Tibial artery (tissue), 4 donors: ENCODE data around the gene ZNF319.

Source experiments
- DNase-seq, 2 donors: peaks; one replicate each; pipeline ENCODE4 v3.0.0-alpha.2; 2019
- H3K27ac ChIP-seq, 2 donors: fragments of 200-600 bp; sonication (generic) in 1 of 2; 1 replicate in 1 of 2; 2 replicates in 1 of 2; pipeline ENCODE4 v1.5.1; 2018 to 2019; ENCODE audit warnings: mild to moderate bottlenecking in 1 of 2
- H3K27me3 ChIP-seq, 2 donors: fragments of 200-600 bp; sonication (generic) in 1 of 2; one replicate each; pipeline versions ENCODE4 v1.5.1 to v1.6.0; 2016 to 2019
- H3K36me3 ChIP-seq, 3 donors: fragments of 200-600 bp; sonication (generic) in 2 of 3; one replicate each; pipeline ENCODE4 v1.5.1; 2016 to 2019; ENCODE audit warnings: mild to moderate bottlenecking in 2 of 3
- H3K4me1 ChIP-seq, 4 donors: fragments of 200-600 bp; sonication (generic) in 2 of 4; 1 replicate in 3 of 4; 2 replicates in 1 of 4; pipeline ENCODE4 v1.5.1; 2016 to 2019
- H3K4me3 ChIP-seq, 2 donors: fragments of 200-600 bp; sonication (generic) in 1 of 2; 1 replicate in 1 of 2; 2 replicates in 1 of 2; pipeline ENCODE4 v1.5.1; 2018 to 2019; ENCODE audit warnings: mild to moderate bottlenecking in 2 of 2
- H3K9me3 ChIP-seq, 3 donors: fragments of 200-600 bp; sonication (generic) in 1 of 3; one replicate each; pipeline ENCODE4 v1.5.1; 2016 to 2019
- CTCF ChIP-seq, 2 experiments: fragments of 200-600 bp in 1 of 2; fragments of 450-650 bp in 1 of 2; IDR thresholded peaks; one replicate each; pipeline ENCODE4 v1.5.1; 2017 to 2019; ENCODE audit warnings: antibody characterized with exemption in 2 of 2, mild to moderate bottlenecking in 1 of 2, moderate library complexity in 1 of 2
- intact Hi-C: fragments of 100-400 bp; cut with DNase I; formaldehyde crosslinking; loops from one replicate; pipeline ENCODE4 v1.15.0; 2023; ENCODE audit warnings: low total_unique reads

The ZNF319 gene

GRCh38 chr16:58034774-58035173 lies 34.3 kb upstream of the ZNF319 start:
- no peaks in the 10 kb centered on the region for H3K9me3 ChIP-seq
- H3K4me1 ChIP-seq: no peaks in the 10 kb centered on the region
- intact Hi-C loops: no loop called here
- H3K27me3 ChIP-seq: peaks cover 0 to 3% of the 10 kb centered on the region in 2 donors
- no peak overlapping the region for H3K27ac ChIP-seq
- TF ChIP-seq CTCF (IDR thresholded peaks at IDR 0.05): no peak
- H3K4me3 ChIP-seq: no peak overlapping the region
- H3K36me3 ChIP-seq: peaks cover 0 to 6% (median 0%) of the 10 kb centered on the region in 3 donors
- DNase-seq: no peak

DNA sequence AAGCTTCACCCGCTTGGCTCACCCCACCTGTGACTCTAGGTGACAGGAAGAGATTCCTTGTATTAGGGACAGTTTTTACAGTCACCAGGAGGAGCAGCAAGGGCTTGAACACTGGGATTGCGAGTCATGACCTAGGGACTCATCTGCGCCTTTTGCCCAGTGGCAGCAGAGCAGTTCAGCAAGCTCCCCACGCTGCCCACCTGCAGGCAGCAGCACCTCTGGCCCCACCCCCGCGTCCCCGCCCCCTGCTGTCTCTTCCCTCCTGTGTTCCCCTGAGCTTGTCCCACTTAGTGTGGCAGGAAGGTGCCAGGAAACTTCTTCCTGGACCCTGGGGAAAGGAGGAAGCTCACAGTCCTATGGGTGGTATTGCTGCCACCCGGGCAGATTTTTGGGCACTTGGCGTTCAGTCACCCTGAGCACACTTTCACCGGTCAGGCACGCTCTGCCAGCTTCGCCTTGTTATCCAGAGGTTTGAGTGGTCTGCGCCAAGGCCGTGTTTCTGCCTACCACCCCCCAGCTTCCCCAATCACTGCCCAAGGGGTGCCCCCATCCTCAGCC lies 33.7 kb upstream of the ZNF319 start:
- Histone ChIP-seq H3K4me1 (no peaks in the 10 kb centered on the region), H3K9me3 (no peaks in the 10 kb centered on the region), H3K4me3 (no peak overlapping the region), H3K27ac (no peak overlapping the region), H3K27me3 (peaks cover 0 to 3% of the 10 kb centered on the region in 2 donors), H3K36me3 (peaks cover 0 to 6% (median 0%) of the 10 kb centered on the region in 3 donors)
- no peak for TF ChIP-seq CTCF (IDR thresholded peaks at IDR 0.05)
- DNase-seq: no peak
- intact Hi-C loops: no loop called here

DNA sequence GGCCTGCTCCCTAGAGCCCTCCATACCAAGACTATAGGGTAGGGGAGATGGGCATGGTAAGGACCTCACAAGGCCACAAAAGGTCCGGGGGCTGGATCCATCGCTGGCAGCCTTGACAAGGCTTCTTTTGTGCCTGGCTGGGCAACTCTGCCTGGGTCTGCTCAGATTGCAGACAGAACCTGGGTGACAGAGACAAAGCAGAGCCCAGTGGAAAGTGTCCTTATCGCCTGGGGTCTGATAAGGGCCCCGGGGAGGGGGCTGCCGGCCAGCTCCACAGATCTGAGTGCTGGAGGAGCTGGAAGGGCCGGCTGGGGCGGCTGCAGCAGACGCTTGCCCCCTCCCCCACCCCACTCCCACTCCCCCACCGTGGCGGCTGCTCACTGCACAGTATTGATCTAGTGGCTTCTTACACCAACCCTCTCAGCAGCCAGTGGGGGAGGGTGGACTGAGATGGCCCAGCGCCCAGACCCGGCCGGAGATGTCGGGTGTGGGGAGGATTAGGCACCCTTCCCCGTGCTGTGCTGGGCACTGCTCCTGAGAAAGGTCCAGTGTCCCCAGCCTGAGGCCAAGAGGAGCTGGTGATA lies 32.3 kb upstream of the ZNF319 start:
- H3K27ac ChIP-seq: no peak overlapping the region
- TF ChIP-seq CTCF (IDR thresholded peaks at IDR 0.05): no peak
- no peaks in the 10 kb centered on the region for H3K36me3 ChIP-seq
- H3K4me1 ChIP-seq: peaks cover 0 to 2% (median under 1%) of the 10 kb centered on the region in 4 donors
- no peak for DNase-seq
- H3K4me3 ChIP-seq: no peak overlapping the region
- H3K27me3 ChIP-seq: peaks cover 0 to 3% of the 10 kb centered on the region in 2 donors
- H3K9me3 ChIP-seq: no peaks in the 10 kb centered on the region
- intact Hi-C loops: no loop called here

- peaks cover 0 to 18% (median 16%) of the 10 kb centered on the region in 4 donors for H3K4me1 ChIP-seq
- H3K36me3 ChIP-seq: no peaks in the 10 kb centered on the region
- H3K9me3 ChIP-seq: no peaks in the 10 kb centered on the region
- no peak overlapping the region for H3K27ac ChIP-seq
- TF ChIP-seq CTCF (IDR thresholded peaks at IDR 0.05): no peak
- peaks cover 0 to 3% of the 10 kb centered on the region in 2 donors for H3K27me3 ChIP-seq
- intact Hi-C loops: no loop called here
- DNase-seq: no peak
- H3K4me3 ChIP-seq: no peak overlapping the region
Measured at GRCh38 chr16:58031016-58031800, 30.7 kb upstream of the ZNF319 start.

- Histone ChIP-seq H3K4me1 (peaks cover 0 to 27% (median 22%) of the 10 kb centered on the region in 4 donors), H3K9me3 (no peaks in the 10 kb centered on the region), H3K27ac (no peak overlapping the region), H3K36me3 (no peaks in the 10 kb centered on the region), H3K4me3 (no peak overlapping the region), H3K27me3 (peaks cover 0 to 3% of the 10 kb centered on the region in 2 donors)
- intact Hi-C loops: no loop called here
- TF ChIP-seq CTCF (IDR thresholded peaks at IDR 0.05): no peak
- DNase-seq: no peak
Measured at GRCh38 chr16:58030136-58030840, 29.8 kb upstream of the ZNF319 start.
